ENCODE measurements around the gene MRPS18C. TPM values are rescaled to one million over a fixed set of nuclear protein-coding genes. Genes with fewer than 3 reads are reported as not detected.

The MRPS18C gene
- polyA plus RNA-seq, 2 of the 4 experiments (the other 2 are of a cell fraction), result 67.4 to 132 TPM

DNA sequence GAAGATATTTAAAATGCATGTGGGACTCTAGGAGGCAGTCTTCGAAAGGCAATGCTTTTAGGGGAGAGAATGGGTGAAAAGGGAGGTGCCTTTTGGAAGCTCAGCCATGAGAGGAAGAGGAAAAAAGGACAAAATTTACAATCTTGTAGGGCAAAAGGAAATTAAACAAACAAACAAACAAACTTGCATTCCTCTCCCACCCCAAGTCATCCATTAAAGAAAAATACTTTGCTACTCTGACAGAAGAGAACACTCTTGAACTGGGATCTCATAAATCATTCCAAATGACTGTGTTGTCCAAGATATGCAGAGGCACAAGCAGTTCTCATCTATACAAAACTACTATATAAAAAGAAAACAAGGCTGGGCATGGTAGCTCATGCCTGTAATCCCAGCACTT is 47.0 kb upstream of the MRPS18C start (continued):
- no peak for TF ChIP-seq CHD4 (IDR thresholded peaks at IDR 0.05; ENCODE audit: borderline replicate concordance)
- no peak for TF ChIP-seq KDM5A (IDR thresholded peaks at IDR 0.05)
- TF ChIP-seq MAFK (IDR thresholded peaks at IDR 0.05; ENCODE audit: partially characterized antibody), result no peak
- no peak for TF ChIP-seq HOXB5 (CRISPR knock-in tag; IDR thresholded peaks at IDR 0.05)

DNA sequence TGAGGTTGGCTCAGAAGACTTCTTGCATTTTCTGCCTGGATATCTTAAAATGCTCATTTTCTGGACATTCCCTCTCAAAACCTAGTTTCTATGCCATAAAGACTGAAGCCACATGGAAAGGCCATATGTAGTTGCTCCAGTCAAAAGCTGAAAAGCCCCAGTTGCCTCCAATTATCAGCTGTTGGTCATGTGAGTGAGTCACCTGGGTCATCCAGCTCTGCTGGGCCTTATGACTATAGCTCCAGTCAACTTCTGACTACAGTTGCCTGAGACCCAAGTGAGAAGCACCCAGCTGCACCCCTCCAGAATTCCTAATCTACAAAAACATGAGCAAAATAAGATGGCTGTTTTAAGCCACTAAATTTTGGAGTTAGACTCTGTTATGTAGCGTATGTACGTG is 42.2 kb upstream of the MRPS18C start:
- no peak overlapping the region for H3K27ac ChIP-seq
- ChIA-PET POLR2A (no interaction called here), CTCF (no interaction called here)
- H3K4me3 ChIP-seq, result no peak overlapping the region
- no peak for TF ChIP-seq ESRRA (IDR thresholded peaks at IDR 0.05; ENCODE audit: borderline replicate concordance, low read length)
- TF ChIP-seq CBX2 (IDR thresholded peaks at IDR 0.05; ENCODE audit: borderline replicate concordance, low read depth), result no peak
- no peak for TF ChIP-seq HDAC2 (IDR thresholded peaks at IDR 0.05)
- no peak for FAIRE-seq
- H3K9me3 ChIP-seq, result no peaks in the 10 kb centered on the region
- no peak for DNase-seq (ENCODE audit: low read depth in 1 of 2, low spot score in 1 of 2)
- ATAC-seq, result no peak
- WGBS (ENCODE audit: missing lambda C conversion rate), result 84% methylated on average over 2 of the region's 2 CpGs
- no peaks in the 10 kb centered on the region for H3K4me1 ChIP-seq
- H3K4me2 ChIP-seq, result no peak overlapping the region

DNA sequence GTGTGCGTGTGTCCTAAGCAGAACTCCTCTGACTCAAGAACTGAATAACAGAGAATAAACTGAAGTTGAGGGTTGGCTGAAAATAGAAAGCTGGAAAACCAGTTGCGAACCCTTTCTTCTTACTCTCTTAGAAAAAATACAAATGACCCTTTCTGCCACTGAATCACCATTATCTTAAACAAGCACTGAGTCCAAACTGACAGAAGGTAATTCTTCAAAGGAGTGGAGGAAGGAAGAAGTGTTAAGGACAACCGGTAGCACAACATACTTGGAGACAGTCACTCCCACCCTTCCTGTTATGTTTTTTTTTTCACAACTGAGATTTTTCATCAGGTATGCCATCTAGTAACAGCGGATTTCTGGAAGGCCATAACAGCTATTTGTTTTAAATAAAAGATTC is 38.3 kb upstream of the MRPS18C start:
- POLR2A ChIA-PET, result no interaction called here
- DNase-seq (ENCODE audit: low read depth in 1 of 2, low spot score in 1 of 2), result no peak

GRCh38 chr4:83418211-83418610 is 37.6 kb upstream of the MRPS18C start:
- H3K9me3 ChIP-seq, result no peaks in the 10 kb centered on the region
- DNase-seq (ENCODE audit: low read depth in 1 of 2, low spot score in 1 of 2) (no peak), ATAC-seq (no peak), FAIRE-seq (no peak)
- no peaks in the 10 kb centered on the region for H3K4me1 ChIP-seq
- no peak overlapping the region for H3K27ac ChIP-seq
- ChIA-PET POLR2A (interaction anchor here (0.6 kb wide), 1 partner anchor 41 kb away, joined by 4 read pairs; no protein-coding TSS in a partner anchor), CTCF (no interaction called here)
- H3K4me2 ChIP-seq, result no peak overlapping the region
- no peak overlapping the region for H3K4me3 ChIP-seq
- TF ChIP-seq, protein P1, sequence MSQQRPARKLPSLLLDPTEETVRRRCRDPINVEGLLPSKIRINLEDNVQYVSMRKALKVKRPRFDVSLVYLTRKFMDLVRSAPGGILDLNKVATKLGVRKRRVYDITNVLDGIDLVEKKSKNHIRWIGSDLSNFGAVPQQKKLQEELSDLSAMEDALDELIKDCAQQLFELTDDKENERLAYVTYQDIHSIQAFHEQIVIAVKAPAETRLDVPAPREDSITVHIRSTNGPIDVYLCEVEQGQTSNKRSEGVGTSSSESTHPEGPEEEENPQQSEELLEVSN (IDR thresholded peaks at IDR 0.05; ENCODE audit: borderline replicate concordance, low read depth), result no peak
- TF ChIP-seq POLR2AphosphoS2 (conservative IDR thresholded peaks at IDR 0.05; ENCODE audit: low read length), result no peak
- no peak for TF ChIP-seq CHD2 (IDR thresholded peaks at IDR 0.05; ENCODE audit: low read length, partially characterized antibody)
- TF ChIP-seq HDAC2 (IDR thresholded peaks at IDR 0.05), result no peak
- TF ChIP-seq SREBF2 (IDR thresholded peaks at IDR 0.05), result no peak
- TF ChIP-seq, protein P2, sequence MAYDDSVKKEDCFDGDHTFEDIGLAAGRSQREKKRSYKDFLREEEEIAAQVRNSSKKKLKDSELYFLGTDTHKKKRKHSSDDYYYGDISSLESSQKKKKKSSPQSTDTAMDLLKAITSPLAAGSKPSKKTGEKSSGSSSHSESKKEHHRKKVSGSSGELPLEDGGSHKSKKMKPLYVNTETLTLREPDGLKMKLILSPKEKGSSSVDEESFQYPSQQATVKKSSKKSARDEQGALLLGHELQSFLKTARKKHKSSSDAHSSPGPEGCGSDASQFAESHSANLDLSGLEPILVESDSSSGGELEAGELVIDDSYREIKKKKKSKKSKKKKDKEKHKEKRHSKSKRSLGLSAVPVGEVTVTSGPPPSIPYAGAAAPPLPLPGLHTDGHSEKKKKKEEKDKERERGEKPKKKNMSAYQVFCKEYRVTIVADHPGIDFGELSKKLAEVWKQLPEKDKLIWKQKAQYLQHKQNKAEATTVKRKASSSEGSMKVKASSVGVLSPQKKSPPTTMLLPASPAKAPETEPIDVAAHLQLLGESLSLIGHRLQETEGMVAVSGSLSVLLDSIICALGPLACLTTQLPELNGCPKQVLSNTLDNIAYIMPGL (CRISPR knock-in tag; IDR thresholded peaks at IDR 0.05; ENCODE audit: borderline replicate concordance), result no peak
- TF ChIP-seq MAFK (IDR thresholded peaks at IDR 0.05; ENCODE audit: partially characterized antibody), result no peak
- TF ChIP-seq ZSCAN20 (CRISPR knock-in tag; IDR thresholded peaks at IDR 0.05), result no peak
- TF ChIP-seq, protein P3, sequence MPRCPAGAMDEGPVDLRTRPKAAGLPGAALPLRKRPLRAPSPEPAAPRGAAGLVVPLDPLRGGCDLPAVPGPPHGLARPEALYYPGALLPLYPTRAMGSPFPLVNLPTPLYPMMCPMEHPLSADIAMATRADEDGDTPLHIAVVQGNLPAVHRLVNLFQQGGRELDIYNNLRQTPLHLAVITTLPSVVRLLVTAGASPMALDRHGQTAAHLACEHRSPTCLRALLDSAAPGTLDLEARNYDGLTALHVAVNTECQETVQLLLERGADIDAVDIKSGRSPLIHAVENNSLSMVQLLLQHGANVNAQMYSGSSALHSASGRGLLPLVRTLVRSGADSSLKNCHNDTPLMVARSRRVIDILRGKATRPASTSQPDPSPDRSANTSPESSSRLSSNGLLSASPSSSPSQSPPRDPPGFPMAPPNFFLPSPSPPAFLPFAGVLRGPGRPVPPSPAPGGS (IDR thresholded peaks at IDR 0.05), result no peak
- no peak for TF ChIP-seq FOSL2 (IDR thresholded peaks at IDR 0.05)
- no peak for TF ChIP-seq FOSL2 (CRISPR knock-in tag; IDR thresholded peaks at IDR 0.05)
- TF ChIP-seq KDM1A (IDR thresholded peaks at IDR 0.05; ENCODE audit: low read depth), result no peak
- TF ChIP-seq, protein P4, sequence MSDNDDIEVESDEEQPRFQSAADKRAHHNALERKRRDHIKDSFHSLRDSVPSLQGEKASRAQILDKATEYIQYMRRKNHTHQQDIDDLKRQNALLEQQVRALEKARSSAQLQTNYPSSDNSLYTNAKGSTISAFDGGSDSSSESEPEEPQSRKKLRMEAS (IDR thresholded peaks at IDR 0.05), result no peak
- TF ChIP-seq CBX2 (IDR thresholded peaks at IDR 0.05; ENCODE audit: borderline replicate concordance, low read depth), result no peak
- no peak for TF ChIP-seq EHF (CRISPR knock-in tag; IDR thresholded peaks at IDR 0.05)
- no peak for TF ChIP-seq HOXB13 (CRISPR knock-in tag; IDR thresholded peaks at IDR 0.05; ENCODE audit: low read depth)
- no peak for TF ChIP-seq FOXS1 (CRISPR knock-in tag; IDR thresholded peaks at IDR 0.05)

More for the DNA sequence above, 38.3 kb upstream of the MRPS18C start:
- Histone ChIP-seq H3K4me3 (no peak overlapping the region), H3K9me3 (no peaks in the 10 kb centered on the region), H3K4me1 (no peaks in the 10 kb centered on the region), H3K4me2 (no peak overlapping the region), H3K27ac (no peak overlapping the region)
- ATAC-seq (no peak), FAIRE-seq (no peak)
- CTCF ChIA-PET, result no interaction called here
- WGBS (ENCODE audit: missing lambda C conversion rate), result 91% methylated on average over 4 of the region's 4 CpGs
- no peak for TF ChIP-seq MAZ (IDR thresholded peaks at IDR 0.05; ENCODE audit: borderline replicate concordance, low read depth, low read length)
- TF ChIP-seq JUN (IDR thresholded peaks at IDR 0.05), result no peak
